IPS-18c (cell line): ENCODE results near the gene SERPINH1.

ENCODE experiments used
- H3K4me3 ChIP-seq: 2 replicates; pipeline ENCODE4 v1.7.0; 2013; ENCODE audit warnings: low read depth, mild to moderate bottlenecking, low read length, moderate library complexity; ENCODE audit not compliant: insufficient read depth
- H3K9me3 ChIP-seq: one replicate; pipeline ENCODE4 v1.6.1; 2013; ENCODE audit warnings: mild to moderate bottlenecking, low read length, moderate library complexity; ENCODE audit not compliant: control insufficient read depth, insufficient read depth

Gene SERPINH1

GRCh38 chr11:75562048-75562835 is at the start of gene SERPINH1:
SERPINH1 (plus strand) TSS chr11:75562253; CDS start chr11:75566350, 4,097 bp downstream.
- H3K4me3 ChIP-seq = peak within 1 kb of the TSS; percentile 89
- H3K9me3 ChIP-seq = peaks cover 2% of the 10 kb centered on the region

GRCh38 chr11:75513250-75513649 is 48.8 kb upstream of the SERPINH1 start:
- Histone ChIP-seq H3K9me3 (no peaks in the 10 kb centered on the region), H3K4me3 (no peak overlapping the region)

DNA sequence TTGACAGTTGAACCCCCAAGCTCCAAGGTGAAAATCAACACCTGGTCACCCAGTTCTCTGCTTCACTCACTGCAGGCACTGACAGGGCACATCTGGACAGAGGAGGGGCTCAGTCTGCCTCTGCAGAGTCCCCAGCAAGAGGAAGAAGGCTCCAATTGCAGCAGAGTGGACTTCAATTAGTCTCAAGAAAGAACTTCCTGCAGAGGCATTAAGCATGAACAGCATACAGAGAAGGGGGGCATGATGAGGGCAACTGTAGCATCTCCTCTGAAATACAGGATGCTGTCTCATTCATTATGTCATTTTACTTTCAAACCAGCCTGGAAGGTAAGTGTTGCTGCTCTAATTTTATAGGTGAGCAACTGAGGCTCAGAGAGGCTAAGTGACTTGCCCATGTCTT is 47.5 kb upstream of the SERPINH1 start:
- no peak overlapping the region for H3K4me3 ChIP-seq
- H3K9me3 ChIP-seq = no peaks in the 10 kb centered on the region

DNA sequence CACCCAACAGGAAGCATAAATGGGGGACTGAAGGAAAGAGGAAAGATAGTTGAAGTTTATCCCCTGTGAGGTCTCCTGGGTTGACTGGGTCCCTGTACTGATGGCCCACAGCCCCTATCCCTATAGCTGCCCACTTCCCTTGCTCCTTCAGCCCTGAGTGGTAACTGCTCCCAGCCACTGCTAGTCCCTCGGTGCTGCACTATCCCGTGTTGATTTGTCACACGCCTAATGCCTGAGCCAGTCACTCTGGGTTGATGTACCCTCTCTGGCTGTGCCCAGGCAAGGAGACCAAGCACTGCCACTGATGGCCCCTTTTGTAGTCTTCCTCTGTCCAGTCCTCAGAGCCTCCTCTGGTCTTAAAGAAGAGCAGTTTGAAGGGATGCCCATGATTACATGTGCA is 45.9 kb upstream of the SERPINH1 start:
- H3K9me3 ChIP-seq = no peaks in the 10 kb centered on the region
- H3K4me3 ChIP-seq = no peak overlapping the region

DNA sequence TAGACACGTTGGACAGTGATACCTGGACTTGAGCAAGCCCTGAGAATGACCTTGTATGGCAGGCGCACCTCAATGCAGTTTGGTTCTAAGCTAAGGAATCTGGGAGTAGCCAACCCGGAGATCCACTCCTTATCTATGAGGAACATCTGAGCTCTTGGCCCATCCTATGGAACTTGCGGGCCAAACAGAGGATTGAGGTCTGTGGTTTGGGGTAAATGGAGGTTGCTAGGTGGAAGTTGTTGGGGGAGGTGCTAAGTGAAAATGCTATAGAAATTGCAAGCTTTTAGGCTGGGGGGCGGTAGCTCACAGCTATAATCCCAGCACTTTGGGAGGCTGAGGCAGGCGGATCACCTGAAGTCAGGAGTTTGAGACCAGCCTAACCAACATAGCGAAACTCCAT is 45.2 kb upstream of the SERPINH1 start:
- H3K9me3 ChIP-seq = no peaks in the 10 kb centered on the region
- no peak overlapping the region for H3K4me3 ChIP-seq

GRCh38 chr11:75518204-75518549 is 43.9 kb upstream of the SERPINH1 start:
- Histone ChIP-seq H3K4me3 (no peak overlapping the region), H3K9me3 (no peaks in the 10 kb centered on the region)

- Histone ChIP-seq H3K4me3 (no peak overlapping the region), H3K9me3 (no peaks in the 10 kb centered on the region)
Measured at GRCh38 chr11:75518771-75519653, 43.0 kb upstream of the SERPINH1 start.

DNA sequence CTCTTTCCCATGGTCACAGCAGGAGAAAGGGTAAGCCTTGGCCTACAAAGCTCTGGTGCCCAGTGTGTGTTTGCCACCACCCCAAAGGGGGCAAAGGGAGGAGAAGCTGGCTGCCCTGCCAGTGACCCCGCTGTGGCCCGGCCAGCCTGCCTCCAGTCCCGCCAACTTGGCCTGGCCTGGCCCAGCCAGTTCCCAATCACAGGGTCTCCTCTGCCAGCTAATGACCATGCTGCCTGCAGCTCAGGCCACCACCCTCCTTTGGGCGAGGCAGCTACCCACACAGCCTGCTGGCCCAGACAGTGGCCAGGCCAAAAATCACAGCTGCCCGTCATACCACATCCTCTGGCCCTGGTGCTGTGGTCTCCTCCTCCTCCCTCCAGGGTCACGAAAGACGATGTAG is 41.4 kb upstream of the SERPINH1 start:
- H3K4me3 ChIP-seq = no peak overlapping the region
- H3K9me3 ChIP-seq = no peaks in the 10 kb centered on the region

- no peak overlapping the region for H3K4me3 ChIP-seq
- H3K9me3 ChIP-seq = no peaks in the 10 kb centered on the region
Measured at GRCh38 chr11:75522286-75523044, 39.6 kb upstream of the SERPINH1 start.

DNA sequence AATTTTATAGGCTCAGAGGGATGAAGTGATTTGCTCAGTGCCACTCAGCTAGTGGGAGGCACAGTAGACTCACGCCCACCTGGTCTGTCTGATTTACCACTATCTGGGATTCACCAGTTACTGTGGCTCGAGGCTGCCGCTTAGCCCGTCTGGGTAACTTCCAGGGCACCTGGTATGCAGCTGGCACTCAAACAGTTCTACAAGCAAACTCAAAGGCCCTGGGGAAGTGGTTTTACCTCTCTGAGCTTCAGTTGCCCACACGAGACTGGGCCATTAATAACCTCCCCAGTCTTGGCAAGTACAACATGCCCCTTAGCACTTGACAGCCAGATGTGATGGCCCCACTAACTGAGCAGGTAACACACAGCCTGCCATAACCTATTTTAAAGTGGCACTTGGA is 38.9 kb upstream of the SERPINH1 start:
- Histone ChIP-seq H3K4me3 (no peak overlapping the region), H3K9me3 (no peaks in the 10 kb centered on the region)

GRCh38 chr11:75523811-75524664 is 38.0 kb upstream of the SERPINH1 start:
- Histone ChIP-seq H3K4me3 (peak overlapping the region; percentile 75; the same call in 1 of the 2 replicates), H3K9me3 (no peaks in the 10 kb centered on the region)

- peak overlapping the region; percentile 75 for H3K4me3 ChIP-seq
- H3K9me3 ChIP-seq = no peaks in the 10 kb centered on the region
Measured at GRCh38 chr11:75524665-75525432, 37.2 kb upstream of the SERPINH1 start.

DNA sequence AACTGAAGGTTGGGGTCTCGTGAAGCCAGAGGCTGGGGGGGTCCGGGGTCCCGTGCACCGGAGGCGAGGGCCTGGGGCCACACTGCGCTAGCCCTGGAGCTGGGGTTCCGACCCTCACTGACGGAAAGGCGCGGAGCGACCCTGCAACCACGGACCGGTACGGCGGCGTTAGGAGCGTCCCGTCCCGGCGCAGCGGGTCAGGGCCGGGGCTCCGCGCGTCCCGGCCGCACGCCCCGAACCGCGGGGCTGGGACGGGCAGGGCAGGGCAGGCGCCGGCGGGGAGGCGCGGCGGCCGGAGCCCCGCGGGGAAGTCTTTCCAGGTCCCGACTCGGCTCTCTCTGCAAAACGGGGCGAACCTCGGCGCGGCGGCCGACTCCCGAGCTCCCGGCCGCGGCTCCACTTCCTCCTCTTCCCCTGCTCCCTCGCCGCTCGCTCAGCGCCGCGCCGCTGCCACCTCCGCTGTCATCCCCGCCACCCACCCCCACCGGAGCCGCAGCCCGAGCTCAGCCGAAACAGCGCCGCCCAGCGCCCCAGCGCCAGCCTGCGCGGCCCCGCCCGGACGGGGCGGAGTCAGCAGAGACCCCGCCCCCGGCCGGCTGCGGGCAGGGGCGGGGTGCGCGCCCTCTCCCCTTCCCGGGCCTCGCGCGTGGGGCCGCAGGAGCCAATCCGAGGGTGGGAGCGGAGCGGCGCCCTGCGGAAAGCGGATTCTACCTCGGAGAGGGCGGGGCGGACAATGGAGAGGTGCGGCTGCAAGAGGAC is 36.4 kb upstream of the SERPINH1 start, which contains the start of gene GDPD5:
Gene GDPD5 (minus strand): TSS at position 509 of the 759 bp plus-strand sequence. CDS start 48,206 bp downstream, outside the sequence.
- H3K4me3 ChIP-seq = peak within 1 kb of the TSS; percentile 75

GRCh38 chr11:75526192-75526541 is 35.9 kb upstream of the SERPINH1 start:
- H3K4me3 ChIP-seq = peak overlapping the region; percentile 75
- H3K9me3 ChIP-seq = no peaks in the 10 kb centered on the region

More for the DNA sequence above, 36.4 kb upstream of the SERPINH1 start, which contains the start of gene GDPD5:
- no peaks in the 10 kb centered on the region for H3K9me3 ChIP-seq

GRCh38 chr11:75527130-75527529 is 34.9 kb upstream of the SERPINH1 start:
- Histone ChIP-seq H3K4me3 (no peak overlapping the region), H3K9me3 (no peaks in the 10 kb centered on the region)
